Gastrocnemius medialis (tissue), 4 donors: Measurements from ENCODE around the gene LPO. TPM values are rescaled to one million over a fixed set of nuclear protein-coding genes. Genes with fewer than 3 reads are reported as not detected.

Source experiments
- ATAC-seq, 2 donors: fragments of 150-250 bp; one replicate each; pipeline ENCODE4 v1.9.1; 2016
- DNase-seq, 2 donors: peaks; one replicate each; pipeline ENCODE4 v3.0.0-alpha.2; 2019
- H3K27ac ChIP-seq, 4 donors: fragments of 200-600 bp; sonication (generic); 1 replicate in 1 of 4; 2 replicates in 3 of 4; pipeline ENCODE4 v1.5.1; 2016 to 2018; ENCODE audit warnings: mild to moderate bottlenecking in 2 of 4, moderate library complexity in 1 of 4
- H3K27me3 ChIP-seq, 3 donors: fragments of 200-600 bp; sonication (generic) in 2 of 3; 1 replicate in 1 of 3; 2 replicates in 2 of 3; pipeline versions ENCODE4 v1.5.1 to v1.6.0; 2016 to 2019; ENCODE audit warnings: mild to moderate bottlenecking in 1 of 3, moderate library complexity in 1 of 3
- H3K36me3 ChIP-seq, 2 donors: fragments of 200-600 bp; sonication (generic) in 1 of 2; one replicate each; pipeline ENCODE4 v1.5.1; 2017 to 2018
- H3K4me1 ChIP-seq, 2 donors: fragments of 200-600 bp; sonication (generic) in 1 of 2; one replicate each; pipeline ENCODE4 v1.5.1; 2016 to 2017; ENCODE audit warnings: mild to moderate bottlenecking in 2 of 2
- H3K4me3 ChIP-seq, 4 donors: fragments of 200-600 bp; sonication (generic) in 3 of 4; 1 replicate in 1 of 4; 2 replicates in 3 of 4; pipeline ENCODE4 v1.5.1; 2016 to 2019; ENCODE audit warnings: mild to moderate bottlenecking in 2 of 4
- H3K9me3 ChIP-seq, 3 donors: fragments of 200-600 bp; sonication (generic) in 2 of 3; 1 replicate in 1 of 3; 2 replicates in 2 of 3; pipeline ENCODE4 v1.5.1; 2016 to 2019
- POLR2A ChIP-seq, 2 donors: fragments of 450-650 bp; IDR thresholded peaks; one replicate each; pipeline ENCODE4 v1.6.1; 2017; ENCODE audit warnings: antibody characterized with exemption in 2 of 2, mild to moderate bottlenecking in 2 of 2, moderate library complexity in 2 of 2
- in situ Hi-C, 4 donors: fragments of 200-750 bp; cut with MboI; loops; one replicate each; pipeline versions ENCODE4 v1.15.0 to v1.8.0; 2017; ENCODE audit warnings: low sequenced_read_pairs in 4 of 4
- intact Hi-C: fragments of 100-400 bp; cut with DNase I; formaldehyde crosslinking; loops from one replicate; pipeline ENCODE4 v1.15.1; 2023; ENCODE audit warnings: low total_unique reads
- total RNA-seq, 4 donors: library from RNA; depleted of rRNA; stranded (reverse); fragments of >200 nt; gene quantifications; one replicate each; pipeline versions ENCODE4 v1.1.0 to v1.2.3, GENCODE V29; 2016
- TF ChIP-seq, protein P1 (sequence below), 5 experiments: fragments of 450-650 bp in 3 of 5; fragments of 200-600 bp in 2 of 5; sonication (generic) in 2 of 5; IDR thresholded peaks in 4 of 5; conservative IDR thresholded peaks in 1 of 5; 1 replicate in 4 of 5; 2 replicates in 1 of 5; pipeline ENCODE4 v1.5.1; 2016 to 2019; ENCODE audit warnings: antibody characterized with exemption in 5 of 5, mild to moderate bottlenecking in 3 of 5, moderate library complexity in 3 of 5

The LPO gene
- total RNA-seq, 4 donors from 2014 or later: not detected

DNA sequence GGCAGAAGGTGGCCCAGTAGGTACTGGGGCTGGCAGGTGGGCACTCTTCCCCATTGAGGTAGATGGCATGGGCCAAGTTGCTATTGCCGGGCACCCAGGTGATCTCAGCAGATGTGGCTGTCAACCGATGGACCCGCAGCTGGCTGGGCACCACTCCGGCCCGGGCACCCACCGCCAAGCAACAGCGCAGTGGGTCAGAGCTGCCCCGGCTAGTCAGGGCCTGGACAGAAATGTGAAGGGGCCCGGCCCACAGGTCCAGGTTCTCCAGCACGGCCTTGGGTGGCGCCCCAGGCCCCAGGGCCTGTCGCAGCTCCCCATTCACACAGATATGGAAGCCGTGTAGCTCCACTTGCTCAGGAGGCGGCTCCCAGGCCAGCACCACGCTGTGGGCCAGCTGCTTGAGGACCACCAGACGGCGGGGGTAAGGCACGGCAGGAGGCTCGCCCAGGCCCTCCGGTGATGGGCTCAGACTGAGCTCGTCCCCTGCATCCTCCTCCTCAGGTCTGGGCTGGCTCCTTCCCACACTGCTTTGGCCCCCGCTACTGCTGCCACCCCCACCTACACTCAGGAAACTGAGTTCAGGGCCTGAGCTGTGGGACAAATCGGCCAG lies 73.7 kb downstream of the LPO start:
- no peak for DNase-seq
- no peaks in the 10 kb centered on the region for H3K27me3 ChIP-seq
- H3K4me3 ChIP-seq: no peak overlapping the region
- intact Hi-C loops (no loop called here), in situ Hi-C loops (loop anchor here in 1 of 4 donors (25.0 kb wide), 1 partner anchor 100 kb away; the partner anchor contains the start of gene RNF43)
- no peaks in the 10 kb centered on the region for H3K9me3 ChIP-seq
- H3K36me3 ChIP-seq: no peaks in the 10 kb centered on the region
- H3K27ac ChIP-seq: no peak overlapping the region
- TF ChIP-seq, protein P1, sequence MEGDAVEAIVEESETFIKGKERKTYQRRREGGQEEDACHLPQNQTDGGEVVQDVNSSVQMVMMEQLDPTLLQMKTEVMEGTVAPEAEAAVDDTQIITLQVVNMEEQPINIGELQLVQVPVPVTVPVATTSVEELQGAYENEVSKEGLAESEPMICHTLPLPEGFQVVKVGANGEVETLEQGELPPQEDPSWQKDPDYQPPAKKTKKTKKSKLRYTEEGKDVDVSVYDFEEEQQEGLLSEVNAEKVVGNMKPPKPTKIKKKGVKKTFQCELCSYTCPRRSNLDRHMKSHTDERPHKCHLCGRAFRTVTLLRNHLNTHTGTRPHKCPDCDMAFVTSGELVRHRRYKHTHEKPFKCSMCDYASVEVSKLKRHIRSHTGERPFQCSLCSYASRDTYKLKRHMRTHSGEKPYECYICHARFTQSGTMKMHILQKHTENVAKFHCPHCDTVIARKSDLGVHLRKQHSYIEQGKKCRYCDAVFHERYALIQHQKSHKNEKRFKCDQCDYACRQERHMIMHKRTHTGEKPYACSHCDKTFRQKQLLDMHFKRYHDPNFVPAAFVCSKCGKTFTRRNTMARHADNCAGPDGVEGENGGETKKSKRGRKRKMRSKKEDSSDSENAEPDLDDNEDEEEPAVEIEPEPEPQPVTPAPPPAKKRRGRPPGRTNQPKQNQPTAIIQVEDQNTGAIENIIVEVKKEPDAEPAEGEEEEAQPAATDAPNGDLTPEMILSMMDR (IDR thresholded peaks at IDR 0.05 in 4 of 5, conservative IDR thresholded peaks at IDR 0.05 in 1 of 5): no peak
- TF ChIP-seq POLR2A (IDR thresholded peaks at IDR 0.05): no peak
- ATAC-seq: no peak
- H3K4me1 ChIP-seq: no peaks in the 10 kb centered on the region

- in situ Hi-C loops (loop anchor here in 1 of 4 donors (25.0 kb wide), 1 partner anchor 99 kb away; the partner anchor contains the start of gene RNF43), intact Hi-C loops (no loop called here)
- no peaks in the 10 kb centered on the region for H3K36me3 ChIP-seq
- no peaks in the 10 kb centered on the region for H3K4me1 ChIP-seq
- TF ChIP-seq, protein P1 (IDR thresholded peaks at IDR 0.05 in 4 of 5, conservative IDR thresholded peaks at IDR 0.05 in 1 of 5): no peak
- TF ChIP-seq POLR2A (IDR thresholded peaks at IDR 0.05): no peak
- no peak for ATAC-seq
- no peak overlapping the region for H3K27ac ChIP-seq
- no peaks in the 10 kb centered on the region for H3K9me3 ChIP-seq
- H3K27me3 ChIP-seq: no peaks in the 10 kb centered on the region
- DNase-seq: no peak
- no peak overlapping the region for H3K4me3 ChIP-seq
Measured at GRCh38 chr17:58312829-58313228, 74.4 kb downstream of the LPO start.

DNA sequence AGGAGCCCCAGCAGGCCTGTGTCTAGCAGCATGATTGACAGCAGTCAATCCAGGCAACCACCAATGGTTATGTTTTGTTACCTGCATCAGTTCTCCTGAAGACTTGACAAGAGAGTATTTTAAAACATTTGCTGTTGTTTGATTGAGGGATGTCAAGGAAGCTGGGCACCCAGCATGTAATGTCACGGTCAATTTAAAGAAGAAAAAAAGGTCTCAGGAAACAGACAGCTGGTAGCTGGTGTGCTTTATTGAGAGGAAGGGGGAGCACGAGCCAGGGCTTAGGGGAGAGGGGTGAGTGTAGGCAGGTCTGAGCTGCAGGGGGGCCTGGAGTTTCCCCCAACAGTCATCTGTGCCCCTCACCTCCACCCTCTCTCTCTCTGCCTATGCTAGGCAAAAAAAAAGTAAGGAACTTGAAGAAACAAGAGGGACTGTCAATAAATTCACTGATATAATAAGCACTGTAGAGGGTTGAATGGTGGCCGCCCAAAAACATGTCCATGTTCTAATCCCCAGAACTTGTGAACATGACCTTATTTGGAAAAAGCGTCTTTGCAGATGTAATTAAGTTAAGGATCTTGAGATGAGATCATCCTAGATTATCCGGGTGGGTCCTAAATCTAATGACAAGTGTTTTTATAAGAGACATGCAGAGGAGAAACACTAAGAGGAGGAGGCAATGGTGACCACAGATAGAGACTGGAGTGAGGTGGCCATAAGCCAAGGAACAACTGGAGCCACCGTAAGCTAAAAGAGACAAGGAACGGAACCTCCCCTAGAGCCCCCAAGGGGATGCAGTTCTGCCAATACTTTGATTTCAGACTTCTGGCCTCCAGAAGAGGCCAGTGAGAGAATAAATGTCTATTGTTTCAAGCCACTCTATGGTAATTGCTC lies 75.7 kb downstream of the LPO start:
- H3K36me3 ChIP-seq: no peaks in the 10 kb centered on the region
- no peak overlapping the region for H3K4me3 ChIP-seq
- ATAC-seq (no peak), DNase-seq (no peak)
- in situ Hi-C loops (loop anchor here in 1 of 4 donors (25.0 kb wide), 1 partner anchor 98 kb away; the partner anchor contains the start of gene RNF43), intact Hi-C loops (no loop called here)
- no peaks in the 10 kb centered on the region for H3K27me3 ChIP-seq
- no peaks in the 10 kb centered on the region for H3K9me3 ChIP-seq
- H3K4me1 ChIP-seq: no peaks in the 10 kb centered on the region
- TF ChIP-seq POLR2A (IDR thresholded peaks at IDR 0.05): no peak
- TF ChIP-seq, protein P1 (IDR thresholded peaks at IDR 0.05 in 4 of 5, conservative IDR thresholded peaks at IDR 0.05 in 1 of 5): no peak
- no peak overlapping the region for H3K27ac ChIP-seq

DNA sequence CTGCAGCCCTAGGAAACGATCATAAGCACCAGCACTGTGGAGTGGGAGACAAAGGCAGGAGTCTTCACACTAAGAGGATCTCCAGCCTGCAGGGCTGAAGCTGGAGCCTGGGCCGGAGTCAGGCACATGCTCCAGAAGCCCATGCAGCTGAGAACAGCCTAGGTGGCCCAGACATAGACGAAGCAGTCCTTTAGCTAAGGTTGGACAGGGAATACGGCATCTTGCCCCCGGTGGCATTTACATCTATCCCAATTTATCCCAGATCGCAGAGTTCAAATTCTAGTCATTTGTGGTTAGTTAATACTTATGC lies 76.3 kb downstream of the LPO start:
- H3K9me3 ChIP-seq: no peaks in the 10 kb centered on the region
- no peaks in the 10 kb centered on the region for H3K4me1 ChIP-seq
- intact Hi-C loops (no loop called here), in situ Hi-C loops (loop anchor here in 1 of 4 donors (25.0 kb wide), 1 partner anchor 98 kb away; the partner anchor contains the start of gene RNF43)
- ATAC-seq (no peak), DNase-seq (no peak)
- no peaks in the 10 kb centered on the region for H3K27me3 ChIP-seq
- no peak for TF ChIP-seq POLR2A (IDR thresholded peaks at IDR 0.05)
- TF ChIP-seq, protein P1 (IDR thresholded peaks at IDR 0.05 in 4 of 5, conservative IDR thresholded peaks at IDR 0.05 in 1 of 5): no peak
- no peak overlapping the region for H3K4me3 ChIP-seq
- H3K27ac ChIP-seq: no peak overlapping the region
- no peaks in the 10 kb centered on the region for H3K36me3 ChIP-seq
